Endothelial cell of umbilical vein (primary cell): Measurements from ENCODE around the gene ZCCHC14. TPM values are rescaled to one million over a fixed set of nuclear protein-coding genes. Genes with fewer than 3 reads are reported as not detected.

Experiments
- BruUV-seq: library from RNA; stranded (reverse); fragments of 400-500 nt; replicated peaks from 2 replicates; lab custom pipeline; 2021; lab: Mats Ljungman, UMichigan
- CTCF ChIA-PET: fragments of 300-600, 350-600 bp; sonication (Branson Sonifier 250); formaldehyde crosslinking; loops from one replicate; lab custom pipeline; 2021; ENCODE audit warnings: antibody characterized with exemption, inconsistent platforms; lab: Charles Lee
- POLR2A ChIA-PET: fragments of 300-600, 350-600 bp; sonication (Branson Sonifier 250); formaldehyde crosslinking; loops from one replicate; lab custom pipeline; 2021; ENCODE audit warnings: antibody characterized with exemption, inconsistent platforms; lab: Charles Lee
- DNase-seq: peaks from one replicate; pipeline ENCODE4 v3.0.0-alpha.2; 2011; ENCODE audit warnings: low read depth, low spot score
- FAIRE-seq: peaks from 2 replicates; lab custom pipeline; 2011; peaks lifted over from hg19 to GRCh38; lab: Jason Lieb, UNC
- H2AFZ ChIP-seq: 2 replicates; pipeline ENCODE4 v1.6.0; 2012; ENCODE audit warnings: low read depth, low read length, control low read depth, inconsistent platforms
- H3K27ac ChIP-seq: 2 replicates; pipeline ENCODE4 v1.5.1; 2011; ENCODE audit warnings: low read depth, mild to moderate bottlenecking, control low read depth, low read length, moderate library complexity; ENCODE audit not compliant: insufficient read depth
- H3K27me3 ChIP-seq, 2 experiments: 2 replicates each; pipeline versions ENCODE4 v1.6.0 to v1.6.1; 2011; ENCODE audit warnings: low read length in 2 of 2, mixed read lengths in 1 of 2; ENCODE audit not compliant: control insufficient read depth in 2 of 2, insufficient read depth in 2 of 2
- H3K36me3 ChIP-seq, 2 experiments: 2 replicates in 1 of 2; 3 replicates in 1 of 2; pipeline ENCODE4 v1.5.1; 2011; ENCODE audit warnings: low read length in 2 of 2, mild to moderate bottlenecking in 1 of 2, moderate library complexity in 1 of 2; ENCODE audit not compliant: control insufficient read depth in 2 of 2, insufficient read depth in 2 of 2; ENCODE audit errors: extremely low read depth in 1 of 2
- H3K4me1 ChIP-seq: 3 replicates; pipeline ENCODE4 v1.5.1; 2011; ENCODE audit warnings: mild to moderate bottlenecking, low read length; ENCODE audit not compliant: control insufficient read depth, insufficient read depth; ENCODE audit errors: extremely low read depth
- H3K4me2 ChIP-seq: 2 replicates; pipeline ENCODE4 v1.6.1; 2011; ENCODE audit warnings: low read length, control low read depth, mixed read lengths; ENCODE audit not compliant: insufficient read depth
- H3K4me3 ChIP-seq, 3 experiments: fragments of 200-600 bp in 1 of 3; sonication (generic), shearing (Covaris generic) in 1 of 3; replicated peaks in 1 of 3; 2 replicates each; pipeline ENCODE4 v1.5.1; 2011 to 2016; ENCODE audit warnings: control low read depth in 3 of 3, low read length in 3 of 3, mild to moderate bottlenecking in 2 of 3, inconsistent platforms in 1 of 3, low read depth in 1 of 3, moderate library complexity in 1 of 3; ENCODE audit not compliant: insufficient read depth in 1 of 3
- H3K79me2 ChIP-seq: 2 replicates; pipeline ENCODE4 v1.6.0; 2012; ENCODE audit warnings: low read length, inconsistent platforms; ENCODE audit not compliant: control insufficient read depth, insufficient read depth
- H3K9ac ChIP-seq: replicated peaks from 2 replicates; pipeline ENCODE3; 2011; ENCODE audit warnings: low read length, control low read depth; ENCODE audit not compliant: insufficient read depth; ENCODE audit errors: extremely low read depth
- H3K9me1 ChIP-seq: replicated peaks from 3 replicates; pipeline ENCODE4 v1.6.0; 2011; ENCODE audit warnings: mild to moderate bottlenecking, low read length; ENCODE audit not compliant: control insufficient read depth, insufficient read depth; ENCODE audit errors: extremely low read depth
- H3K9me3 ChIP-seq: replicated peaks from 2 replicates; pipeline ENCODE4 v1.5.1; 2012; ENCODE audit warnings: low read length, inconsistent platforms; ENCODE audit not compliant: control insufficient read depth, insufficient read depth
- H4K20me1 ChIP-seq: replicated peaks from 2 replicates; pipeline ENCODE3; 2011; ENCODE audit warnings: mild to moderate bottlenecking, low read length; ENCODE audit not compliant: control insufficient read depth, insufficient read depth; ENCODE audit errors: extremely low read depth
- GATA2 ChIP-seq: IDR thresholded peaks from 2 replicates; pipeline ENCODE4 v1.7.0; 2011; ENCODE audit warnings: low read depth, mild to moderate bottlenecking, moderate library complexity, mixed read lengths, low read length; ENCODE audit not compliant: insufficient read length, insufficient read depth
- MYC ChIP-seq: IDR thresholded peaks from one replicate; pipeline ENCODE4 v1.6.1; 2011; ENCODE audit warnings: mild to moderate bottlenecking, low read depth, low read length
- POLR2AphosphoS5 ChIP-seq: IDR thresholded peaks from 2 replicates; pipeline ENCODE4 v1.6.1; 2012; ENCODE audit warnings: low read depth, mild to moderate bottlenecking, control low read depth, low read length, moderate library complexity; ENCODE audit not compliant: insufficient read depth
- dilution Hi-C: fragments of 300-500 bp; cut with MboI; formaldehyde crosslinking; loops from one replicate; pipeline ENCODE4 v1.15.0; 2019; ENCODE audit warnings: low sequenced_read_pairs; ENCODE audit not compliant: extremely low pct_ligation_motif_present
- intact Hi-C: fragments of 100-400 bp; cut with micrococcal nuclease; formaldehyde crosslinking; loops from one replicate; pipeline ENCODE4 v1.10.0; 2022
- polyA plus RNA-seq, 4 experiments: library from polyadenylated mRNA; depleted of rRNA in 3 of 4; stranded (reverse) in 3 of 4; unstranded in 1 of 4; fragments of >200 nt; gene quantifications; 2 replicates each; pipeline versions ENCODE4 v1.2.1 to v1.2.3, GENCODE V29; 2011 to 2012; ENCODE audit warnings: missing spikeins in 1 of 4
- total RNA-seq: library from RNA; stranded (reverse); gene quantifications from 2 replicates; pipeline ENCODE4 v1.2.3, GENCODE V29; 2021
- TF ChIP-seq, protein P1 (sequence below), 2 donors: IDR thresholded peaks; 1 replicate in 1 of 2; 2 replicates in 1 of 2; pipeline ENCODE4 v1.5.1; 2011; ENCODE audit warnings: low read length in 2 of 2, mild to moderate bottlenecking in 2 of 2, moderate library complexity in 2 of 2, control low read depth in 1 of 2, inconsistent platforms in 1 of 2, low read depth in 1 of 2; ENCODE audit not compliant: insufficient read depth in 1 of 2; ENCODE audit errors: extremely low read depth in 1 of 2

ZCCHC14 gene
- total and polyA plus RNA-seq, 2 donors (not counting 3 experiments of a cell fraction or from before 2014, with no cell fraction given): 9.5 to 30.9 TPM

GRCh38 chr16:87416826-87417527 lies 75.8 kb downstream of the ZCCHC14 start:
- no TSS peak for BruUV-seq
- H3K36me3 ChIP-seq: peaks cover 4 to 41% of the 10 kb centered on the region in 2 experiments
- dilution Hi-C loops (no loop called here), intact Hi-C loops (loop anchor here (1.0 to 5.0 kb wide), 5 partner anchors 40 to 220 kb away; no protein-coding TSS in a partner anchor)
- no peaks in the 10 kb centered on the region for H3K27me3 ChIP-seq
- ChIA-PET POLR2A (interaction anchor here (0.6 kb wide), 1 partner anchor 53 kb away, joined by 3 read pairs; no protein-coding TSS in a partner anchor), CTCF (interaction anchor here (0.7 to 2.8 kb wide), 37 partner anchors 9 to 455 kb away, joined by 3 to 54 read pairs (median 5); no protein-coding TSS in a partner anchor)
- no peaks in the 10 kb centered on the region for H3K4me1 ChIP-seq
- no peak overlapping the region for H3K4me3 ChIP-seq
- no peak for TF ChIP-seq MYC
- no peak for TF ChIP-seq POLR2AphosphoS5
- peak; percentile 12 for TF ChIP-seq GATA2
- TF ChIP-seq, protein P1, sequence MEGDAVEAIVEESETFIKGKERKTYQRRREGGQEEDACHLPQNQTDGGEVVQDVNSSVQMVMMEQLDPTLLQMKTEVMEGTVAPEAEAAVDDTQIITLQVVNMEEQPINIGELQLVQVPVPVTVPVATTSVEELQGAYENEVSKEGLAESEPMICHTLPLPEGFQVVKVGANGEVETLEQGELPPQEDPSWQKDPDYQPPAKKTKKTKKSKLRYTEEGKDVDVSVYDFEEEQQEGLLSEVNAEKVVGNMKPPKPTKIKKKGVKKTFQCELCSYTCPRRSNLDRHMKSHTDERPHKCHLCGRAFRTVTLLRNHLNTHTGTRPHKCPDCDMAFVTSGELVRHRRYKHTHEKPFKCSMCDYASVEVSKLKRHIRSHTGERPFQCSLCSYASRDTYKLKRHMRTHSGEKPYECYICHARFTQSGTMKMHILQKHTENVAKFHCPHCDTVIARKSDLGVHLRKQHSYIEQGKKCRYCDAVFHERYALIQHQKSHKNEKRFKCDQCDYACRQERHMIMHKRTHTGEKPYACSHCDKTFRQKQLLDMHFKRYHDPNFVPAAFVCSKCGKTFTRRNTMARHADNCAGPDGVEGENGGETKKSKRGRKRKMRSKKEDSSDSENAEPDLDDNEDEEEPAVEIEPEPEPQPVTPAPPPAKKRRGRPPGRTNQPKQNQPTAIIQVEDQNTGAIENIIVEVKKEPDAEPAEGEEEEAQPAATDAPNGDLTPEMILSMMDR (IDR thresholded peaks at IDR 0.05; ENCODE audit: extremely low read depth in 1 of 2, insufficient read depth in 1 of 2, low read depth in 1 of 2, low read length in 2 of 2): peak; percentile 58 to 59
- H3K79me2 ChIP-seq: no peaks in the 10 kb centered on the region
- no peak overlapping the region for H3K4me2 ChIP-seq
- no peak overlapping the region for H3K9ac ChIP-seq
- FAIRE-seq (peak; percentile 79), DNase-seq (peak; percentile 61)
- no peaks in the 10 kb centered on the region for H3K9me1 ChIP-seq
- H3K9me3 ChIP-seq: no peaks in the 10 kb centered on the region
- H3K27ac ChIP-seq: no peak overlapping the region
- no peak overlapping the region for H2AFZ ChIP-seq
- H4K20me1 ChIP-seq: no peaks in the 10 kb centered on the region
